SK-N-SH treated with all-trans-retinoic acid at 6 μM for 48 hours (cell line): ENCODE data around the gene PDRG1.

Experiments used
- ATAC-seq: fragments of 200-7000 bp; cut with Tn5 transposase; 3 replicates; pipeline ENCODE4 v1.9.1; 2020; ENCODE audit warnings: mild to moderate bottlenecking, moderate library complexity
- ARNTL ChIP-seq: fragments of 450-650 bp; formaldehyde crosslinking; IDR thresholded peaks from 2 replicates; pipeline ENCODE4 v1.5.0; 2020; ENCODE audit warnings: low read depth, mild to moderate bottlenecking, moderate library complexity, borderline replicate concordance
- BACH2 ChIP-seq: fragments of 250-450 bp; sonication (Bioruptor Pico); IDR thresholded peaks from 2 replicates; pipeline ENCODE4 v1.9.0; 2021; ENCODE audit warnings: mild to moderate bottlenecking, borderline replicate concordance
- CREB5 ChIP-seq: fragments of 250-450 bp; sonication (Bioruptor Pico); IDR thresholded peaks from 2 replicates; pipeline ENCODE4 v1.5.1; 2020; ENCODE audit warnings: low read depth, mild to moderate bottlenecking, moderate library complexity
- CSRNP3 ChIP-seq: fragments of 250-450 bp; sonication (Bioruptor Pico); IDR thresholded peaks from 2 replicates; pipeline ENCODE4 v1.5.1; 2021; ENCODE audit warnings: mild to moderate bottlenecking, moderate library complexity
- ESRRG ChIP-seq: fragments of 250-450 bp; sonication (Bioruptor Pico); IDR thresholded peaks from 2 replicates; pipeline ENCODE4 v1.6.1; 2021; ENCODE audit warnings: mild to moderate bottlenecking
- GLIS3 ChIP-seq: fragments of 250-450 bp; sonication (Bioruptor Pico); IDR thresholded peaks from 2 replicates; pipeline ENCODE4 v1.5.0; 2020; ENCODE audit warnings: mild to moderate bottlenecking, moderate library complexity
- ISL1 ChIP-seq: fragments of 250-450 bp; sonication (Bioruptor Pico); IDR thresholded peaks from 2 replicates; pipeline ENCODE4 v2.1.2; 2022; ENCODE audit warnings: mild to moderate bottlenecking, moderate library complexity
- PATZ1 ChIP-seq: fragments of 250-450 bp; sonication (Bioruptor Pico); IDR thresholded peaks from 2 replicates; pipeline ENCODE4 v1.8.0; 2020; ENCODE audit warnings: mild to moderate bottlenecking, moderate library complexity, borderline replicate concordance
- POU6F1 ChIP-seq: fragments of 250-450 bp; sonication (Bioruptor Pico); IDR thresholded peaks from 2 replicates; pipeline ENCODE4 v1.8.0; 2021; ENCODE audit warnings: low read depth, mild to moderate bottlenecking, moderate library complexity, borderline replicate concordance
- PPARA ChIP-seq: fragments of 250-450 bp; sonication (Bioruptor Pico); IDR thresholded peaks from 2 replicates; pipeline ENCODE4 v1.5.0; 2020; ENCODE audit warnings: mild to moderate bottlenecking, borderline replicate concordance
- RARB ChIP-seq: fragments of 250-450 bp; sonication (Bioruptor Pico); IDR thresholded peaks from 2 replicates; pipeline ENCODE4 v1.8.0; 2021; ENCODE audit warnings: mild to moderate bottlenecking, moderate library complexity
- SNAI2 ChIP-seq: fragments of 250-450 bp; sonication (Bioruptor Pico); IDR thresholded peaks from 2 replicates; pipeline ENCODE4 v1.5.0; 2020; ENCODE audit warnings: mild to moderate bottlenecking, moderate library complexity
- TCF4 ChIP-seq: fragments of 250-450 bp; sonication (Bioruptor Pico); IDR thresholded peaks from 2 replicates; pipeline ENCODE4 v1.8.0; 2021; ENCODE audit warnings: mild to moderate bottlenecking, moderate library complexity, borderline replicate concordance
- TOX ChIP-seq: fragments of 250-450 bp; sonication (Bioruptor Pico); IDR thresholded peaks from 2 replicates; pipeline ENCODE4 v1.8.0; 2021; ENCODE audit warnings: mild to moderate bottlenecking, moderate library complexity, borderline replicate concordance
- TSHZ2 ChIP-seq: fragments of 250-450 bp; sonication (Bioruptor Pico); IDR thresholded peaks from 2 replicates; pipeline ENCODE4 v1.5.0; 2020; ENCODE audit warnings: mild to moderate bottlenecking, moderate library complexity
- ZC3H10 ChIP-seq: fragments of 250-450 bp; sonication (Bioruptor Pico); IDR thresholded peaks from 2 replicates; pipeline ENCODE4 v1.5.1; 2021; ENCODE audit warnings: mild to moderate bottlenecking, moderate library complexity
- ZFP3 ChIP-seq: fragments of 250-450 bp; sonication (Bioruptor Pico); IDR thresholded peaks from 2 replicates; pipeline ENCODE4 v1.5.0; 2020; ENCODE audit warnings: mild to moderate bottlenecking, moderate library complexity
- ZFP30 ChIP-seq: fragments of 450-650 bp; formaldehyde crosslinking; IDR thresholded peaks from 2 replicates; pipeline ENCODE4 v1.5.0; 2022; ENCODE audit warnings: mild to moderate bottlenecking, moderate library complexity
- ZNF565 ChIP-seq: fragments of 450-650 bp; formaldehyde crosslinking; conservative IDR thresholded peaks from 2 replicates; pipeline ENCODE4 v1.5.0; 2020; ENCODE audit warnings: low read depth, mild to moderate bottlenecking, moderate library complexity
- ZNF70 ChIP-seq: fragments of 450-650 bp; formaldehyde crosslinking; IDR thresholded peaks from 2 replicates; pipeline ENCODE4 v1.5.0; 2020; ENCODE audit warnings: mild to moderate bottlenecking, moderate library complexity
- ZNF8 ChIP-seq: fragments of 450-650 bp; formaldehyde crosslinking; IDR thresholded peaks from 2 replicates; pipeline ENCODE4 v1.5.0; 2020; ENCODE audit warnings: mild to moderate bottlenecking, moderate library complexity

PDRG1 gene

GRCh38 chr20:31897541-31897940, 54.3 kb downstream of the PDRG1 start (continued):
- TF ChIP-seq ZC3H10: no peak
- TF ChIP-seq ESRRG (CRISPR knock-in tag): no peak
- TF ChIP-seq CSRNP3 (CRISPR knock-in tag): no peak
- no peak for TF ChIP-seq SNAI2 (CRISPR knock-in tag)
- no peak for TF ChIP-seq ISL1 (CRISPR knock-in tag)
- no peak for TF ChIP-seq ZNF565 (CRISPR knock-in tag)
- TF ChIP-seq, all 23 proteins: peak for 0

- ATAC-seq: no peak
- TF ChIP-seq TCF4: no peak
- TF ChIP-seq ISL1 (CRISPR knock-in tag): no peak
- TF ChIP-seq ARNTL: no peak
- TF ChIP-seq CREB5: no peak
- no peak for TF ChIP-seq PPARA (CRISPR knock-in tag)
- no peak for TF ChIP-seq GLIS3
- TF ChIP-seq TOX (CRISPR knock-in tag): no peak
- TF ChIP-seq ZNF565 (CRISPR knock-in tag): no peak
- TF ChIP-seq ZFP30: no peak
- TF ChIP-seq TSHZ2 (CRISPR knock-in tag): no peak
- TF ChIP-seq RARB: no peak
- TF ChIP-seq SNAI2 (CRISPR knock-in tag): no peak
- TF ChIP-seq ESRRG (CRISPR knock-in tag): no peak
- TF ChIP-seq ZNF8 (CRISPR knock-in tag): no peak
- TF ChIP-seq ZFP3 (CRISPR knock-in tag): no peak
- no peak for TF ChIP-seq ZC3H10
Observed at GRCh38 chr20:31896049-31896448, 55.8 kb downstream of the PDRG1 start.

GRCh38 chr20:31894980-31895675, 56.7 kb downstream of the PDRG1 start:
- peak; percentile 84 for ATAC-seq
- no peak for TF ChIP-seq PATZ1 (CRISPR knock-in tag)
- TF ChIP-seq ZC3H10: no peak
- no peak for TF ChIP-seq TOX (CRISPR knock-in tag)
- TF ChIP-seq ZFP3 (CRISPR knock-in tag): no peak
- TF ChIP-seq BACH2 (CRISPR knock-in tag): no peak
- no peak for TF ChIP-seq CSRNP3 (CRISPR knock-in tag)
- no peak for TF ChIP-seq ESRRG (CRISPR knock-in tag)
- TF ChIP-seq TSHZ2 (CRISPR knock-in tag): no peak
- TF ChIP-seq POU6F1 (CRISPR knock-in tag): no peak
- TF ChIP-seq SNAI2 (CRISPR knock-in tag): no peak
- no peak for TF ChIP-seq RARB
- no peak for TF ChIP-seq ZNF8 (CRISPR knock-in tag)
- TF ChIP-seq CREB5: no peak
- TF ChIP-seq ISL1 (CRISPR knock-in tag): no peak
- TF ChIP-seq ZNF70 (CRISPR knock-in tag): no peak
- no peak for TF ChIP-seq ARNTL
- TF ChIP-seq GLIS3: no peak
